HEK293T (cell line): ENCODE data around the gene PURB.
A peak's percentile ranks its signal among the peaks of the same experiment; 100 is the strongest.
"Not testable (repeated sequence)": the region's sequence is repeated elsewhere in the genome, so short reads cannot be mapped to it uniquely, and the experiment has no call there.

Experiments used
- CTCF ChIA-PET: fragments of 350-600 bp; formaldehyde crosslinking; extraction: SDS; loops from one replicate; lab custom pipeline; 2021; ENCODE audit warnings: antibody characterized with exemption, inconsistent platforms; lab: Yijun Ruan, JAX
- POLR2A ChIA-PET: fragments of 350-600 bp; formaldehyde crosslinking; extraction: SDS; loops from one replicate; lab custom pipeline; 2020; ENCODE audit warnings: antibody characterized with exemption, inconsistent platforms; lab: Yijun Ruan, JAX
- DNase-seq: peaks from one replicate; pipeline ENCODE4 v3.0.0; 2012; ENCODE audit warnings: mixed read lengths; ENCODE audit errors: extremely low spot score
- ARNT ChIP-seq: fragments of 450-650 bp; IDR thresholded peaks from 2 replicates; pipeline ENCODE4 v1.6.1; 2017; ENCODE audit warnings: mild to moderate bottlenecking
- BHLHE40 ChIP-seq: fragments of 450-650 bp; IDR thresholded peaks from 2 replicates; pipeline ENCODE4 v1.6.1; 2016; ENCODE audit warnings: mild to moderate bottlenecking, moderate library complexity, borderline replicate concordance
- CTBP1 ChIP-seq: fragments of 450-650 bp; IDR thresholded peaks from 2 replicates; pipeline ENCODE4 v1.6.1; 2016; ENCODE audit warnings: borderline replicate concordance
- ELF4 ChIP-seq: fragments of 450-650 bp; IDR thresholded peaks from 2 replicates; pipeline ENCODE4 v1.6.1; 2017; ENCODE audit warnings: antibody characterized with exemption
- FOXA1 ChIP-seq: fragments of 450-650 bp; IDR thresholded peaks from 2 replicates; pipeline ENCODE4 v1.6.1; 2016; ENCODE audit warnings: mild to moderate bottlenecking
- FOXK2 ChIP-seq: fragments of 450-650 bp; IDR thresholded peaks from 2 replicates; pipeline ENCODE4 v1.6.1; 2016; ENCODE audit warnings: mild to moderate bottlenecking
- FOXM1 ChIP-seq: fragments of 450-650 bp; IDR thresholded peaks from 2 replicates; pipeline ENCODE4 v1.6.1; 2017; ENCODE audit warnings: mild to moderate bottlenecking, borderline replicate concordance
- HDGF ChIP-seq: fragments of 450-650 bp; IDR thresholded peaks from 2 replicates; pipeline ENCODE4 v1.6.1; 2017; ENCODE audit warnings: antibody characterized with exemption, borderline replicate concordance
- L3MBTL2 ChIP-seq: fragments of 450-650 bp; conservative IDR thresholded peaks from 2 replicates; pipeline ENCODE4 v1.6.1; 2016; ENCODE audit warnings: mild to moderate bottlenecking
- LEF1 ChIP-seq: fragments of 450-650 bp; IDR thresholded peaks from 2 replicates; pipeline ENCODE4 v1.6.1; 2017; ENCODE audit warnings: mild to moderate bottlenecking, borderline replicate concordance
- NFRKB ChIP-seq: fragments of 450-650 bp; IDR thresholded peaks from 2 replicates; pipeline ENCODE4 v1.6.1; 2016; ENCODE audit warnings: mild to moderate bottlenecking, moderate library complexity
- PKNOX1 ChIP-seq: fragments of 450-650 bp; IDR thresholded peaks from 2 replicates; pipeline ENCODE4 v1.6.1; 2016
- SP1 ChIP-seq: fragments of 450-650 bp; IDR thresholded peaks from 2 replicates; pipeline ENCODE4 v1.6.1; 2017
- SUZ12 ChIP-seq: fragments of 450-650 bp; IDR thresholded peaks from 2 replicates; pipeline ENCODE4 v1.6.1; 2016; ENCODE audit warnings: mild to moderate bottlenecking
- TARDBP ChIP-seq: fragments of 450-650 bp; IDR thresholded peaks from 2 replicates; pipeline ENCODE4 v1.6.1; 2016
- ZNF384 ChIP-seq: fragments of 450-650 bp; IDR thresholded peaks from 2 replicates; pipeline ENCODE4 v1.6.1; 2016

PURB gene

GRCh38 chr7:44847509-44847919 is 37.8 kb downstream of the PURB start:
- TF ChIP-seq ZNF384 (no peak), HDGF (no peak), TARDBP (no peak), FOXA1 (no peak), FOXM1 (no peak), BHLHE40 (no peak), LEF1 (no peak), SUZ12 (no peak), PKNOX1 (no peak), ARNT (no peak), NFRKB (no peak), FOXK2 (no peak), ELF4 (no peak), SP1 (no peak), L3MBTL2 (no peak), CTBP1 (no peak)
- ChIA-PET POLR2A (interaction anchor here (0.5 to 4.1 kb wide), 36 partner anchors 7 to 288 kb away, joined by 3 to 39 read pairs (median 4); partner anchors contain the start of genes DDX56, OGDH, PPIA and PURB), CTCF (interaction anchor here (1.0 to 1.3 kb wide), 2 partner anchors 10 to 259 kb away, joined by 4 read pairs; no protein-coding TSS in a partner anchor)
- peak; percentile 84 for DNase-seq

GRCh38 chr7:44846816-44847508 is 38.4 kb downstream of the PURB start:
- no peak for DNase-seq
- ChIA-PET POLR2A (interaction anchor here (0.9 to 4.1 kb wide), 14 partner anchors 9 to 282 kb away, joined by 3 to 39 read pairs (median 10); partner anchors contain the start of genes DDX56, OGDH, PPIA and PURB), CTCF (interaction anchor here (1.0 to 1.3 kb wide), 2 partner anchors 16 to 259 kb away, joined by 4 to 5 read pairs; no protein-coding TSS in a partner anchor)
- TF ChIP-seq PKNOX1 (peak; percentile 51; the same call in 1 of the 2 replicates), NFRKB (no peak)

- CTCF ChIA-PET: interaction anchor here (1.0 to 1.3 kb wide), 2 partner anchors 15 to 258 kb away, joined by 4 to 5 read pairs; no protein-coding TSS in a partner anchor
- POLR2A ChIA-PET: interaction anchor here (0.9 to 4.1 kb wide), 4 partner anchors 49 to 273 kb away, joined by 3 to 22 read pairs (median 4); partner anchors contain the start of genes DDX56 and TMED4
- TF ChIP-seq ZNF384: peak; percentile 75
- not testable (repeated sequence) for DNase-seq
Measured at GRCh38 chr7:44846390-44846789, 38.9 kb downstream of the PURB start.

GRCh38 chr7:44845451-44845850 is 39.9 kb downstream of the PURB start:
- TF ChIP-seq ZNF384 (no peak), TARDBP (no peak), PKNOX1 (no peak), FOXM1 (no peak), LEF1 (no peak), SP1 (no peak), ELF4 (no peak), FOXA1 (no peak), CTBP1 (no peak), NFRKB (no peak), BHLHE40 (no peak), HDGF (no peak), L3MBTL2 (no peak), ARNT (no peak)
- no peak for DNase-seq
- CTCF ChIA-PET: interaction anchor here (0.6 kb wide), 1 partner anchor 26 kb away, joined by 3 read pairs; no protein-coding TSS in a partner anchor
- POLR2A ChIA-PET: interaction anchor here (1.7 kb wide), 1 partner anchor 264 kb away, joined by 5 read pairs; the partner anchor contains the start of gene TMED4

GRCh38 chr7:44843440-44843839 is 41.9 kb downstream of the PURB start:
- ChIA-PET CTCF (interaction anchor here (1.0 kb wide), 1 partner anchor 45 kb away, joined by 3 read pairs; no protein-coding TSS in a partner anchor), POLR2A (interaction anchor here (1.7 kb wide), 1 partner anchor 262 kb away, joined by 5 read pairs; the partner anchor contains the start of gene TMED4)
- not testable (repeated sequence) for DNase-seq

- DNase-seq, POLR2A ChIA-PET: not testable (repeated sequence)
- CTCF ChIA-PET: interaction anchor here (0.6 kb wide), 1 partner anchor 269 kb away, joined by 4 read pairs; the partner anchor contains the start of gene TBRG4
Measured at GRCh38 chr7:44842675-44843074, 42.7 kb downstream of the PURB start.

- TF ChIP-seq BHLHE40: no peak
- no peak for TF ChIP-seq L3MBTL2
- TF ChIP-seq NFRKB: no peak
- no peak for TF ChIP-seq TARDBP
- no peak for TF ChIP-seq SUZ12
- no peak for TF ChIP-seq PKNOX1
- TF ChIP-seq FOXM1: no peak
- no peak for TF ChIP-seq FOXK2
- TF ChIP-seq ZNF384: no peak
- TF ChIP-seq ARNT: no peak
- TF ChIP-seq ELF4: no peak
- TF ChIP-seq SP1: no peak
- TF ChIP-seq FOXA1: no peak
- TF ChIP-seq CTBP1: no peak
- no peak for TF ChIP-seq HDGF
- no peak for TF ChIP-seq LEF1
- POLR2A ChIA-PET: interaction anchor here (1.2 kb wide), 1 partner anchor 9 kb away, joined by 3 read pairs; the partner anchor contains the start of gene H2AZ2
- CTCF ChIA-PET: no interaction called here
- no peak for DNase-seq
Measured at GRCh38 chr7:44838751-44839150, 46.6 kb downstream of the PURB start.
